Measurements from ENCODE around the gene TBC1D16.
A peak's percentile ranks its signal among the peaks of the same experiment; 100 is the strongest.

Gene TBC1D16

GRCh38 chr17:79949656-79950209, 85.9 kb downstream of the TBC1D16 start:
- Mint-ChIP-seq H3K27ac (no peak overlapping the region), H3K9me3 (no peaks in the 10 kb centered on the region), H3K4me3 (no peak overlapping the region), H3K27me3 (no peaks in the 10 kb centered on the region), H3K36me3 (no peaks in the 10 kb centered on the region), H3K4me1 (peaks cover 9% of the 10 kb centered on the region)
- DNase-seq (ENCODE audit: low spot score in 2 of 2), result no peak
- ATAC-seq (ENCODE audit: low read depth), result no peak

- Mint-ChIP-seq H3K9me3 (no peaks in the 10 kb centered on the region), H3K27me3 (no peaks in the 10 kb centered on the region), H3K36me3 (peaks cover 2% of the 10 kb centered on the region), H3K4me1 (peaks cover 9% of the 10 kb centered on the region), H3K4me3 (no peak overlapping the region), H3K27ac (no peak overlapping the region)
- no peak for ATAC-seq (ENCODE audit: low read depth)
- DNase-seq (ENCODE audit: low spot score in 2 of 2), result no peak
These were observed 86.6 kb downstream of the TBC1D16 start for GRCh38 chr17:79948945-79949655.

- H3K27me3 Mint-ChIP-seq, result no peaks in the 10 kb centered on the region
- peaks cover 4% of the 10 kb centered on the region for H3K36me3 Mint-ChIP-seq
- peaks cover 9% of the 10 kb centered on the region for H3K4me1 Mint-ChIP-seq
- H3K4me3 Mint-ChIP-seq, result no peak overlapping the region
- ATAC-seq (ENCODE audit: low read depth) (no peak), DNase-seq (ENCODE audit: low spot score in 2 of 2) (no peak)
- no peak overlapping the region for H3K27ac Mint-ChIP-seq
- H3K9me3 Mint-ChIP-seq, result no peaks in the 10 kb centered on the region
These were observed 87.2 kb downstream of the TBC1D16 start for GRCh38 chr17:79948406-79948944.

- H3K4me1 Mint-ChIP-seq, result peaks cover 14% of the 10 kb centered on the region
- no peak for DNase-seq (ENCODE audit: low spot score in 2 of 2)
- H3K27me3 Mint-ChIP-seq, result no peaks in the 10 kb centered on the region
- no peak overlapping the region for H3K27ac Mint-ChIP-seq
- no peak for ATAC-seq (ENCODE audit: low read depth)
- no peaks in the 10 kb centered on the region for H3K9me3 Mint-ChIP-seq
- H3K4me3 Mint-ChIP-seq, result no peak overlapping the region
- peaks cover 4% of the 10 kb centered on the region for H3K36me3 Mint-ChIP-seq
These were observed 88.2 kb downstream of the TBC1D16 start for GRCh38 chr17:79947351-79948031.

GRCh38 chr17:79946352-79947231, 89.1 kb downstream of the TBC1D16 start:
- Mint-ChIP-seq H3K4me1 (peaks cover 11% of the 10 kb centered on the region), H3K4me3 (no peak overlapping the region), H3K27ac (no peak overlapping the region), H3K9me3 (no peaks in the 10 kb centered on the region), H3K36me3 (peaks cover 4% of the 10 kb centered on the region), H3K27me3 (no peaks in the 10 kb centered on the region)
- ATAC-seq (ENCODE audit: low read depth) (no peak), DNase-seq (ENCODE audit: low spot score in 2 of 2) (no peak)

- Mint-ChIP-seq H3K27ac (no peak overlapping the region), H3K36me3 (peaks cover 4% of the 10 kb centered on the region), H3K9me3 (no peaks in the 10 kb centered on the region), H3K4me1 (peaks cover 11% of the 10 kb centered on the region), H3K4me3 (no peak overlapping the region), H3K27me3 (no peaks in the 10 kb centered on the region)
- ATAC-seq (ENCODE audit: low read depth) (no peak), DNase-seq (ENCODE audit: low spot score in 2 of 2) (no peak)
These were observed 89.9 kb downstream of the TBC1D16 start for GRCh38 chr17:79945591-79946255.

- Mint-ChIP-seq H3K9me3 (no peaks in the 10 kb centered on the region), H3K36me3 (peaks cover 4% of the 10 kb centered on the region), H3K4me1 (peaks cover 11% of the 10 kb centered on the region), H3K27ac (no peak overlapping the region), H3K27me3 (no peaks in the 10 kb centered on the region), H3K4me3 (no peak overlapping the region)
- ATAC-seq (ENCODE audit: low read depth), result no peak
- no peak for DNase-seq (ENCODE audit: low spot score in 2 of 2)
These were observed 90.8 kb downstream of the TBC1D16 start for GRCh38 chr17:79944821-79945391.

- H3K27me3 Mint-ChIP-seq, result no peaks in the 10 kb centered on the region
- no peaks in the 10 kb centered on the region for H3K9me3 Mint-ChIP-seq
- no peak overlapping the region for H3K27ac Mint-ChIP-seq
- peaks cover 4% of the 10 kb centered on the region for H3K36me3 Mint-ChIP-seq
- DNase-seq (ENCODE audit: low spot score in 2 of 2) (no peak), ATAC-seq (ENCODE audit: low read depth) (no peak)
- H3K4me1 Mint-ChIP-seq, result peaks cover 14% of the 10 kb centered on the region
- no peak overlapping the region for H3K4me3 Mint-ChIP-seq
These were observed 91.3 kb downstream of the TBC1D16 start for GRCh38 chr17:79944251-79944812.

GRCh38 chr17:79943347-79944241, 92.1 kb downstream of the TBC1D16 start:
- peaks cover 19% of the 10 kb centered on the region for H3K4me1 Mint-ChIP-seq
- H3K27ac Mint-ChIP-seq, result peak overlapping the region; percentile 71
- ATAC-seq (ENCODE audit: low read depth) (no peak), DNase-seq (ENCODE audit: low spot score in 2 of 2) (no peak)
- peak overlapping the region; percentile 63 for H3K4me3 Mint-ChIP-seq
- H3K27me3 Mint-ChIP-seq, result no peaks in the 10 kb centered on the region
- no peaks in the 10 kb centered on the region for H3K9me3 Mint-ChIP-seq
- H3K36me3 Mint-ChIP-seq, result peaks cover 4% of the 10 kb centered on the region

- Mint-ChIP-seq H3K27me3 (no peaks in the 10 kb centered on the region), H3K36me3 (peaks cover 4% of the 10 kb centered on the region), H3K4me1 (peaks cover 25% of the 10 kb centered on the region), H3K27ac (peak overlapping the region; percentile 71), H3K9me3 (no peaks in the 10 kb centered on the region), H3K4me3 (peak overlapping the region; percentile 63)
- peak; percentile 87 for ATAC-seq (ENCODE audit: low read depth)
- DNase-seq (ENCODE audit: low spot score in 2 of 2), result no peak
These were observed 92.9 kb downstream of the TBC1D16 start for GRCh38 chr17:79942591-79943346.

GRCh38 chr17:79942011-79942405, 93.7 kb downstream of the TBC1D16 start:
- no peaks in the 10 kb centered on the region for H3K27me3 Mint-ChIP-seq
- H3K27ac Mint-ChIP-seq, result no peak overlapping the region
- H3K36me3 Mint-ChIP-seq, result peaks cover 4% of the 10 kb centered on the region
- DNase-seq (ENCODE audit: low spot score in 2 of 2), result no peak
- no peaks in the 10 kb centered on the region for H3K9me3 Mint-ChIP-seq
- H3K4me3 Mint-ChIP-seq, result no peak overlapping the region
- ATAC-seq (ENCODE audit: low read depth), result no peak
- H3K4me1 Mint-ChIP-seq, result peaks cover 32% of the 10 kb centered on the region
